ENCODE results near the gene ZNF621. TPM values are rescaled to one million over a fixed set of nuclear protein-coding genes. Genes with fewer than 3 reads are reported as not detected.

The ZNF621 gene
- total and polyA plus RNA-seq, 9 of the 15 experiments (the other 6 are each of a cell fraction or from before 2014, with no cell fraction given): 4.7 to 28.9 (median 20.6) TPM

- TF ChIP-seq ZNF449 (CRISPR knock-in tag; IDR thresholded peaks at IDR 0.05): no peak
- no peak for TF ChIP-seq SREBF1 (IDR thresholded peaks at IDR 0.05; ENCODE audit: borderline replicate concordance, low read depth, low read length)
- no peak for TF ChIP-seq MCM3 (IDR thresholded peaks at IDR 0.05)
- TF ChIP-seq ETV1 (tag; conservative IDR thresholded peaks at IDR 0.05; ENCODE audit: low read depth): no peak
- TF ChIP-seq ZNF124 (CRISPR knock-in tag; IDR thresholded peaks at IDR 0.05): no peak
- TF ChIP-seq, protein P1, sequence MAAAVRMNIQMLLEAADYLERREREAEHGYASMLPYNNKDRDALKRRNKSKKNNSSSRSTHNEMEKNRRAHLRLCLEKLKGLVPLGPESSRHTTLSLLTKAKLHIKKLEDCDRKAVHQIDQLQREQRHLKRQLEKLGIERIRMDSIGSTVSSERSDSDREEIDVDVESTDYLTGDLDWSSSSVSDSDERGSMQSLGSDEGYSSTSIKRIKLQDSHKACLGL (CRISPR knock-in tag; IDR thresholded peaks at IDR 0.05; ENCODE audit: borderline replicate concordance, poor library complexity, severe bottlenecking): no peak
- no peak for TF ChIP-seq SMARCC2 (IDR thresholded peaks at IDR 0.05; ENCODE audit: low read depth)
- TF ChIP-seq ZNF644 (tag; IDR thresholded peaks at IDR 0.05; ENCODE audit: low read depth): no peak
- TF ChIP-seq, protein P2, sequence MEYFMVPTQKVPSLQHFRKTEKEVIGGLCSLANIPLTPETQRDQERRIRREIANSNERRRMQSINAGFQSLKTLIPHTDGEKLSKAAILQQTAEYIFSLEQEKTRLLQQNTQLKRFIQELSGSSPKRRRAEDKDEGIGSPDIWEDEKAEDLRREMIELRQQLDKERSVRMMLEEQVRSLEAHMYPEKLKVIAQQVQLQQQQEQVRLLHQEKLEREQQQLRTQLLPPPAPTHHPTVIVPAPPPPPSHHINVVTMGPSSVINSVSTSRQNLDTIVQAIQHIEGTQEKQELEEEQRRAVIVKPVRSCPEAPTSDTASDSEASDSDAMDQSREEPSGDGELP (CRISPR knock-in tag; IDR thresholded peaks at IDR 0.05; ENCODE audit: borderline replicate concordance): no peak
- no peak for TF ChIP-seq IFI16 (CRISPR knock-in tag; IDR thresholded peaks at IDR 0.05)
- no peak for TF ChIP-seq NR3C1 (CRISPR knock-in tag; IDR thresholded peaks at IDR 0.05)
Measured at GRCh38 chr3:40574050-40574449, 49.3 kb downstream of the ZNF621 start (continued).
